NCI-H460 (cell line): ENCODE data around the gene TMEM107. TPM values are rescaled to one million over a fixed set of nuclear protein-coding genes. Genes with fewer than 3 reads are reported as not detected.
"Not testable (repeated sequence)": the region's sequence is repeated elsewhere in the genome, so short reads cannot be mapped to it uniquely, and the experiment has no call there.

ENCODE experiments used
- DNase-seq: peaks from one replicate; pipeline ENCODE4 v3.0.0-alpha.2; 2016; ENCODE audit warnings: low read depth; ENCODE audit errors: extremely low read depth
- polyA plus RNA-seq: library from polyadenylated mRNA; depleted of rRNA; stranded (reverse); fragments of >200 nt; gene quantifications from 2 replicates; pipeline ENCODE4 v1.2.3, GENCODE V29; 2014; cell fraction: nucleus; rRNA removed
- total RNA-seq: library from RNA; depleted of rRNA; stranded (reverse); fragments of >200 nt; shearing (Covaris generic); gene quantifications from 2 replicates; pipeline ENCODE4 v1.2.3, GENCODE V29; 2014; rRNA removed

The TMEM107 gene
- total RNA-seq, result 26.6 and 27.9 TPM in 2 replicates
- 40.3 and 47.0 TPM in 2 replicates for polyA plus RNA-seq

DNA sequence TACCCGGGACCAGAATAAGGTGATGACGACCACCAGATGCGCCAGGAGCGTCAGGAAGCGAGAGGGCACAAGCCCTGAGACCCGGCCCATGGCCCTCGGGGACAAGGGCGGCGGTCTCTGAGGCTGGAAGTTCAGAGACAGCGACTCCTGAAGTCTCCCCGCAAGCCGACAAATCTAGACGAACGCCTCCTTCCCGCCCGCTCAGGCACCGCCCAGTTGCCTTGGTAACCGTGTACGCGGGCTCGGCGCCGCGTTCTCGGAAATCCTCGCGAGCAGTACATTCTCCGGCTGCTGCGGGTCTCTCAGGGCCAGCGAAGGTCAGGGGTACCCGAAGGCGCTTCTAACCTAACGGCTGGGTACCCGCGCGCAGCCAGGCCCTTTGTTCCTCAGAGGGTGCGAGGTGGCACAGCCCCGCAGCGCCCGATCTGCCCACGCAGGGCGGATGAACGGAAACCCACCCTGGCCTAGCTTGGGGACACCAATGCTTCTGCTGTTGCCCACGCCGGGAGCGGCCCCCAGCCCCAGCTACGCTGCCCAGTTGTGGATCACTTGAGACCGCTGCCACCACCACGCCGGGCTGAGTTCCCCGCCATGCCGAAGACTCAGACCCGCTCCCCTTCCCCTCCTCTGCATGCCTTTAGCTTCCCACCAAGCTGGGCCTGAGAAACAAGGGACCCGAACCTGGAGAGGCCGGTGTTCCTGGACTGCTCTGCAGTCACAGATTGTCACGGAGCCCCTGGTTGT lies at the start of gene TMEM107:
TSS of gene TMEM107 (minus strand) at position 184 of the 744 bp plus-strand sequence. CDS start at position 90, 94 bp downstream.
- peak; percentile 88 for DNase-seq

DNA sequence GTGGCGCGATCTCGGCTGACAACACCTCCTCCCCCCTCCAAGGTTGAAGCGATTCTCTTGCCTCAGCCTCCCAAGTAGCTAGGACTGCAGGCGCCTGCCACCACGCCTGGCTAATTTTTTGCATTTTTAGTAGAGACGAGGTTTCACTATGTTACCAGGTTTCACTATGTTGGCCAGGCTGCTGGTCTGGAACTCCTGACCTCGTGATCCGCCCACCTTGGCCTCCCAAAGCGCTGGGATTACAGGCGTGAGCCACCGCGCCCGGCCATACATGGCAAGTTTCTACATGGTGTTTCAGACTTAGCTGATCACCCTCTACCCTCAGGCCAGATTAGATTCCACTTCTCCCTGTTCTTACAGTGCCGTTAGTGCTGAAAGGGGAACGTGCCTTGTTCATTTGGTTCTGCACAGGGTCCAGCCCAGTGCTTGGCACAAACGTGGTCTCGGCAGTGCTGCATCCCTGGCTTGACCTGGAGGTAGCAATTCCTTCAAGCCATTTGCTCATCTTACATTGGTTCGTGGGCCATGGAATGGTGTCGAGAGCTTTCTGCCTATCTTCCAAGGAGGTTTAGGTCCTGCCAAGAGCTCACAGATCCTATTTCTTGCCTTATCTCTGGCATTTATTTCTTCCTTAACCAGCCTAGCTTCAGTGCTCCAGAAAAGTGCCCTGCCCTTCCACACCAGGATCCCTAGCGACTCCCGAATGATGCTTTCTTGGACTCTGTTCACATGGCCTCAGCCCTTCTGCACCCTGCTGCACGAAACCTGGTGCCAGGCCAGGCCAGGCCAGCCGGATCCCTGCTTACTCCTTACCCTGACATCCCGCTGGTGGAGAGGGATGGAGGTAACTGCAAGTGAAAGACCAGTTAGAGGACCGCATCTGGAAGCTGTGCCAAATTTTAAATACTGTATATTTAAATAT lies 49.0 kb upstream of the TMEM107 start:
- DNase-seq, result no peak

GRCh38 chr17:8223356-8224126 lies 47.4 kb upstream of the TMEM107 start:
- peak; percentile 58 for DNase-seq

DNA sequence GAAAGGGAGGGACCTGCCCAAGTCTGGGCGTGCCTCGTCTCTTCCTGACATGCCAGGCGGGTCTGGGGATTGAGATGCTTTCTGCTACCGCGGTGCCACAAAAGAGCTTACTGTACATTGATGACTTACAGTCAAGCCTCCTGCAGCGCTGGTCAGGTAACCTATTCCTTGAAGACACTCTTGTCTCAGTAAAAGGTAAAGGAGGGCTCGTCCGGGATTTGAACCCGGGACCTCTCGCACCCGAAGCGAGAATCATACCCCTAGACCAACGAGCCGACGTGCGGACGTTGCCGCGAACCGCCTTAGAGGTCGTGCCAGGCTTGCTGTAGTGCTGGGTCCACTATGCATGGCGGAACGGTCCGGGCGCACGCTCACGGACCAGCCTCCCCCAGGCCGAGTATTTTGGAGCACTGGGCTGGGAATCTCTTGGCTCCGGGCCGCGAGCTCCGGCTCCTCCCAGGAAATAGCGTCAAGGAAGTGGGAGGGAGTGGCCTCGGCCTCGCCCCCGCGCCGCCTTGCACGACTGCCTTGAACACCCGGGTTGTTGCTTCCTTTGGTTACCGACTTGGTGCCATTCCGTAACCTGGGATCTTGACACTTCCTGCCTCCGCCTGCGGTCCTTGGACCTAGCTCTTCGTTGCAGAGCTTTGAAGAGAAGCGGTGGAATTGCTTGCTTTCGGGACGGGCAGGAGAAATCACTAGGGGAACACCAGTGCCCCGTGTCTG lies 46.6 kb upstream of the TMEM107 start:
- DNase-seq, result peak; percentile 96

DNA sequence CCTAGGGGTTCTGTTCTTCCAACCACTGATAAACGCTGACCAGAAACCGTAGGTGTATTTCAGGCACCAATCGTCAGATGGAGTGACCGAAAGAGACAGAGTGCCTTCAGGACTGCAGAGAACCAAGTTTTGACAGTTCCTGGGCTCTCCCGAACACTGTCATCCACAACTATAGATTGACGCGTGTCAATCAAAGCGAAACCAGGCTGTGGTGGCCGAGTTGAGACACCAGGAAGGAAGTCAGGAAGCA lies 46.1 kb upstream of the TMEM107 start:
- DNase-seq, result peak; percentile 85

- DNase-seq, result peak; percentile 93
Measured at GRCh38 chr17:8221663-8222379, 45.6 kb upstream of the TMEM107 start.

- DNase-seq, result peak; percentile 97
Measured at GRCh38 chr17:8220783-8221662, 44.8 kb upstream of the TMEM107 start.

DNA sequence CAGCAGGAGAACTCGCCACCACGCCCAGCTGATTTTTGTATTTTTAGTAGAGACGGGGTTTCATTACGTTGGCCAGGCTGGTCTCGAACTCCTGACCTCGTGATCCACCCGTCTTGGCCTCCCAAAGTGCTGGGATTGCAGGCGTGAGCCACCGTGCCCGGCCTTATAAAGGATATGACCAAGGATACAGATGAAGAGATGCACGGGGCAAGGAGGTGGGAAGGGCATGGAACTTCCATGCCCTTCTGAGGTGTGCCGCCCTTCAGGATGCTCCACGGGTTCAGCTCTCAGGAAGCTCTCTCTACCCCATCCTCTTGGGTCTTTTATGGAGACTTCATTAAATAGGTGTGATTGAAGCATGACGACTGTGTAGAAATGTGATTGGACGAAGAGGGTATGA lies 37.8 kb upstream of the TMEM107 start:
- not testable (repeated sequence) for DNase-seq

DNA sequence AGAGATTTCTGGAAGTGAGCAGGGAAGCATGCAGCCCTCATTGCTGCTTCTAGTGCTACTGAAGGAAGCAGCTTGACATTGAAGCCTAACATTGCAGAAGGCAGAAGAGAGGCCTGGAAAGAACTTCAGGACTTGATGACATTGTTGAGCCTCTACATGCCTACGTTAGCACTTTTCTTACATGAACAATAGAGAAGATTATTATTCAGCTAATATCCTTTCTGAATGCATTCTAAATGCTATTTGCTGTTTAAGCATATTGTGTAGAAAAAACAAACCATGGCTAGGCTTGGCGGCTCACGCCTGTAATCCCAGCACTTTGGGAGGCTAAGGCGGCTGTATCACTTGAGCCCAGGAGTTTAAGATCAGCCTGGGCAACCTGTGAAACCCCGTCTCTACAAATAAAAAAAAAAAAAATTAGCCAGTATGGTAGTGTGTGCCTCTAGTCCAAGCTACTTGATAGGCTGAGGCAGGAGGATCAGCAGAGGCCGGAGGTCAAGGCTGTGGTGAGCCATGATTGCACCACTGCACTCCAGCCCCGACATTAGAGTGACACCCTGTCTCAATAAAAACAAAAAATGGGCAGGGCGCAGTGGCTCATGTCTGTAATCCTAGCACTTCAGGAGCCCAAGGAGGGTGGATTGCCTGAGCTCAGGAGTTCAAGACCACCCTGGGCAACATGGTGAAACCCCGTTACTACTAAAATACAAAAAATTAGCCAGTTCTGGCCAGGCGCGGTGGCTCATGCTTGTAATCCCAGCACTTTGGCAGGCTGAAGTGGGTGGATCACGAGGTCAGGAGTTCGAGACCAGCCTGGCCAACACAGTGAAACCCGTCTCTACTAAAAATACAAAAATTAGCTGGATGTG lies 36.4 kb upstream of the TMEM107 start:
- DNase-seq, result no peak

GRCh38 chr17:8210761-8211458 lies 34.7 kb upstream of the TMEM107 start:
- DNase-seq, result no peak

DNA sequence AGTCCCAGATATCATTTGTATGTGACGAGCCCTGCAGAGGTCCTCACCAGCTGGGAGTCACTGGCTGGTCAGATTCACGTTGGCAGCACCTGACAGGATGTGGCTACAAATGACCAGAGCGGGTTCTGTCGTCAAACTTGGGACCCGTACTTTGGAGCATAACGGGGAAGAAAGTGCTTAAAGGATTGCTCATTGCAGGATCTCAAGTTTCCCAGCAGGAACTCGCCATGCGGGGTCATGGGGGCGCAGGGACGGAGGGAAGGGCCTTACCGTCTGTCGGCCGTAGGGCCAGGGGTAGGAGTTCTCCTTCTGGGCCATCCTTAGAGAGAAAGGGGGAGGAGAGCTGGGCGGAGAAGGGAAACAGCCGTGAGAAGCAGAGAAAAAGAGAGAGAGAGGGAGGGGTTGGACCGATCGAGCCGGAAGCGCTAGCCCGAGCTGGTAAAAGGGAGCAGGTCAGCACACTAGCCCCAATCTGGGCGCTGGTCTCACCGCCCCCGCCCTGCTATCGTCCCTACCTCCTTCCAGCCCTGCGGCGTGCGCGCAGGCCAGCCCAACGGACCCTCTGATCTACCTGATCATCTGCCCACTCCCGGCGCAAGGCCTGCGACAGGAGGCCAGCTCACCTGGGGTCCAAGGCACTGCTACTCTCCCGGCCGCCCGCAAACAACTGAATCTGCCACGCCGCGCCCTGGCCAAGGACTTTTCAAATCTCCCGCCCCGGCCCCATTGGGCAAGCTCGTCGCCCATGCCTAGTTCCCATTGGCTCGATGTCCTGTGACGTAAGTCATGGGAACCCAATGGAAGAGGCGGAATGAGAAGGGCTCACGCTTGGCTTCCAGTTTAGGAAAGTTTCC lies 34.0 kb upstream of the TMEM107 start, which contains the start of gene AURKB:
TSS of gene AURKB (minus strand) at position 669 of the 854 bp plus-strand sequence. CDS start at position 318, 351 bp downstream.
- DNase-seq, result peak; percentile 97

DNA sequence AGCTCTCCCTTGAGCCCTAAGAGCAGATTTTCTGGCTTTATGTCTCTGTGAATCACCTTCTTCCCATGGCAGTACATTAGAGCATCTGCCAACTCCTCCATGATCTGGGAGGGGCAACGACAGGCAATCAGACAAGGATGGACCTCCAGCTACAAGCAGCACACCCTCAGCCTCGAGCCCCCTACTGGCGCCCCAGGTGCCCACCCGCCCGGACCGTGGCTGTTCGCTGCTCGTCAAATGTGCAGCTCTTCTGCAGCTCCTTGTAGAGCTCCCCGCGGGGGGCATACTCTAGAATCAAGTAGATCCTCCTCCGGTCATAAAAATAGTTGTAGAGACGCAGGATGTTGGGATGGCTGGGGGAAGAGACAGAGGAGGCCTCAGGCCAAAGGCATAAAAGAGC lies 30.4 kb upstream of the TMEM107 start:
- no peak for DNase-seq

- DNase-seq, result no peak
Measured at GRCh38 chr17:8204761-8205555, 28.8 kb upstream of the TMEM107 start.

DNA sequence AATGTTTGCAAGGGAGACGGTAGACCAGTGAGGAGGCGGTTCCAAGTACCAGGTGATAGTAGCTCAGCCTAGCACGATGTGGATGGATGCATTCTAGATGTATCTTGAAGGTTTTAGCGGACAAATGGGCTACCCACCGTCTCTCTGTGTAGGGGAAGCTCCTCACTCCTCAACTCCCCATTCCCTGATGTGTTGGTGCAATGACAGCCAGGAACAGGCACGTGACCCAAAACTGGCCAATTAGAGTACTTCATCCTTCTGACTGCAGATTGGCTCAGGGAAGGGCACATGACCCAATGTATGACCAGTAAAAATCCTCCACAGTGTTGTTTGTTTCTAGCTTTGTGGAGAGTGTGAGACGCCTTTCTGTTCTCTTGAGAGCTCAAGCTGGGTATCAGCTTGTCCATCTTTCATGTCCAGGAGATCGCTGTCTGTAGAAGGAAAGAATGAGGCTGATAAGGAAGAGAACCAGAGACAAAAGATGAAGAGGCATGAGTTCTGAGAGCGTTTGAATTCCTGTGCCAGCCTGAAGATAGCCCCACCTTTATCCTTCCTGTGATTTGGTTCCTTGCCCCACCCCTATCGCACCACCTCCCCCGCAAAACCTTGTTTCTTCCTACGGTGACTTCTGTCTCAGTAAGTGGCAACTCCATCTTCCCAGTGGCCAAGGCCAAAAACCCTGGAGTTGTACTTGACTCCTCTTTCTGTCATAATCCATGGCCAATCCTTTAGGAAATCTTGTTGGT lies 16.1 kb upstream of the TMEM107 start:
- peak; percentile 95 for DNase-seq

DNA sequence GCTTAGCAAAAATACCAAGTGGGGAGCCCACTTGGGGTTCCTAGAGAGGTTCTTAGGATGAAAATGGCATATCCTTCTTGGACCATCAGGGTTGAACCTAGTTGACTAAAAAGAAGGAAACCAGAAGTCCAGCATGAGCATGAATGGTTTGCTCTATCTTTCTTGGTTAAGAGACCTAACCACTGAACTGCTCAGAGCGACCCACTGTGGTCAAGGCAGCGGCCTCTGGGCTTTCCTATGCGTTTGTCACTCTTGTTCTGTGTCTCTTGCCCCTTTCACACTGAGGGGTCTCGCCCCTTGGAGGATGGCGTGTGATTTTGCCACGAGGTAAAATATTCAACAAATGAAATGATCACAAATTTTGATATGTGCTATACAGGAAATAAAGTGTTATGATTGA lies 14.3 kb upstream of the TMEM107 start:
- DNase-seq, result no peak
